GM08714 (cell line): ENCODE data around the gene GOLT1A.

Source experiments
- H3K4me3 ChIP-seq: fragments of 200-500 bp; sonication (Bioruptor generic); 2 replicates; pipeline ENCODE4 v1.5.1; 2014; ENCODE audit warnings: mild to moderate bottlenecking, low read length, inconsistent platforms
- ZNF274 ChIP-seq: IDR thresholded peaks from 2 replicates; pipeline ENCODE4 v1.6.1; 2012; ENCODE audit warnings: mild to moderate bottlenecking, low read depth, low read length

GOLT1A gene

DNA sequence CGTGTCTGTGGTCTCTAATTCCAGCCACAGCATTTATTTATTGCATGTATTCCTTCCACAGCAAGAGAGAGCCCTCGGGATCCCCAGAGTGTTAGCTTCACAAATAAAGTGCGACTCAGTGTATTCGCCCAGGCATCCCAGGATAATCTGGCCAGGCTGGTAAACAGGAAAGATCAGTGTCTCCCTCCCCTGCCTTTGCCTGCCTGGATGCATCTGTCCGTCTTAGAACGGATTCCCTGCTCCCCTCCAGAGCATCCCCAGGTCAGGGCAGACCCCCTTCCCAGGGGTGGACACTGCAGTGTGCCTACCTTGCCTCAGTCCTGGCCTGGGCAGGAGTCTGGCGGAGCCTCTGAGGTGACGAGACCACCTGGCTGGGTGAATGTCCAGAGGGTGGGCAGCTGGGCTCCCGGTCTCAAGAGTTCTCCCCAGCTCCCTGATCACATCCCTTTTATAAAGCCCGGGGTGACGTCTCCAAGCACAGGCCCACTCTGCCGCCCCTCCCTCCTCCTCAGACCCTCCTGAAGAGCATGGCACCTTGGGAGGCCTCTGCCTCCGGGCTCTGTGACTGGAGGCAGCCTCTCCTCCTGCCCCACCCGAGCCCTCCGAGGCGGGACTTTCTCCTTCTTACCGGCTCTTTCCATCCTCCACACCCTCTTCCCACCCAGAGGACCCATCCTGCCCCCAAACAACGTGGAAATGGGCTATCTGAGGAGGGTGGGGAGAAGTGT lies 17.6 kb downstream of the GOLT1A start, which contains the start of gene KISS1:
TSS of gene KISS1 (minus strand) at position 424 of the 728 bp plus-strand sequence. CDS start 3,615 bp downstream, outside the sequence.
- TF ChIP-seq ZNF274: no peak
- no peak within 1 kb of the TSS for H3K4me3 ChIP-seq

DNA sequence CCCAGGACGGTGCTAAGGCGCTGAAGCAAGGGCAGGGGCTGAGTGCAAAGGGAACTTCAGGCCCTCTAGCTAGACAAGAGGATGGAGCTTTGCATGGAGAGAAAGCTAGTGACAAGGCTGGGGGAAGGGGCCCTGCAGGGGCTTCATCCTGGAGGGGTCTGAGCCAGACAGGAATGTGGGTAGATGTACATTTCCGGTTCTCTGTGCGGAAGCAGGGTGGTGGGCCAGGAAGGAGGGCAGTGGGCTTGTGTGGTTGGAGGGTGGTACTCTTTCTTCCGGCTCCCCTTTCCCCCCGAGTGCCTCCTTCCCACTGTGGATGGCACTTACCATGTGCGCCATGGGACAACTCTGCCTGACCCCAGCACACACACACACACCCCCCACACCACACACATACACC lies 19.0 kb downstream of the GOLT1A start:
- TF ChIP-seq ZNF274: no peak
- no peak overlapping the region for H3K4me3 ChIP-seq

DNA sequence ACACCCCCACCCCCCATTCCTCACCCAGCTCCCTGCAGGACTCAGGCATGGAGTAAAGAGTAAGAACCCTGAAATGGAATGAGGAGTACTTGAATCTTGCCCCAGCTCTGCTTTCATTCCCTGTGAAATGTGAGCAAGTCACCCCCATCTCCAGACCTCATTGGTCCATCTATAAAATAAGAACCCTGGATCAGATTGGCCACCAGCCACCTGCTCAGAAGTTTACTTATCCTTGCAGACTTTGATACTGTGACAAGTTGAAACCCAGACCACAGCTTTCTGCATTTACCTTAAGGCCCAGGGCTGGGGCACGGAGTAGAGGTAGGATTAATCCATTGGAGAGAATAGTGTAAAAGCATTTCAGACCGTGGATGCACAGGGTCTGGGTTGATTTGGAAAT lies 19.7 kb downstream of the GOLT1A start:
- no peak overlapping the region for H3K4me3 ChIP-seq
- no peak for TF ChIP-seq ZNF274

GRCh38 chr1:204192589-204193352 lies 21.0 kb downstream of the GOLT1A start:
- no peak overlapping the region for H3K4me3 ChIP-seq
- TF ChIP-seq ZNF274: no peak

DNA sequence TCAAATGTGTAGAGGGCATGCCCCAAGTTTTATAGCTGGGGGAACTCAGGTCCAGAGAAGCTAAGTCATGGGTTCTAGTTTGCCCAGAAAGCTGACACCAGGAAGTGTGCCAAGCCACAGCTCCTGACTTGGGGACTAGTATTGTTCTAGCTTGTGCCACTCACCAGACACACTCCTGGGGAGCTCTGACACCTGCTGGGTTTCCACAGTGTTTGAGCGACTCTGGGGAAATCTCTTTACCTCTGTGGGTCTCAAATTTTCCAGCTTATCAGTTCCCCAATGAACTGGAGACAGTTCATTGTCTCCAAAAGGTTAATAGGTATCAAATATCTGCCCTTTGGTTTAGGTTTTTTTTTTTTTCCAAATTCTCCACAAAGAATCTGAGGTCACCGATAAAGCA lies 21.7 kb downstream of the GOLT1A start:
- H3K4me3 ChIP-seq: no peak overlapping the region
- TF ChIP-seq ZNF274: no peak

- no peak overlapping the region for H3K4me3 ChIP-seq
- TF ChIP-seq ZNF274: no peak
Measured at GRCh38 chr1:204191456-204191855, 22.3 kb downstream of the GOLT1A start.

GRCh38 chr1:204190212-204191211 lies 23.3 kb downstream of the GOLT1A start:
- TF ChIP-seq ZNF274: no peak
- no peak overlapping the region for H3K4me3 ChIP-seq

- TF ChIP-seq ZNF274: no peak
- no peak overlapping the region for H3K4me3 ChIP-seq
Measured at GRCh38 chr1:204188959-204189639, 24.7 kb downstream of the GOLT1A start.

DNA sequence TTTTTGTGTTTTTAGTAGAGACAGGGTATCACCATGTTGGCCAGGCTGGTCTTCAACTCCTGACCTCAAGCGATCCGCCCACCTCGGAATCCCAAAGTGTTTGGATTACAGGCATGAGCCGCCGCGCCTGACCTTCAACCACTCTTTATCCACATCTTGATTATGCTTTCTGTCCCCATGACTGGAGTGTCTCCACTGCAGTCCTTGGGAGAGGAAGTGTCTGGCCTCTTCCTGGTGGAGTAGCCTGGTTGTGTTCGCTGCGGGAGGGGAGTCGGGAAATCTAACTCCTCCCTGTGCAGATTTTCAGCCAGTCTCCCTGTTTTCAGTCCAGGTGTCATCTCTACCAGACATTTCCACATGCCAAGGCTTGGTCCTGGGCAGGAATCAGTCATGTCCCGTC lies 27.2 kb downstream of the GOLT1A start:
- TF ChIP-seq ZNF274: no peak
- H3K4me3 ChIP-seq: no peak overlapping the region

GRCh38 chr1:204181116-204181515 lies 32.7 kb downstream of the GOLT1A start:
- no peak overlapping the region for H3K4me3 ChIP-seq

DNA sequence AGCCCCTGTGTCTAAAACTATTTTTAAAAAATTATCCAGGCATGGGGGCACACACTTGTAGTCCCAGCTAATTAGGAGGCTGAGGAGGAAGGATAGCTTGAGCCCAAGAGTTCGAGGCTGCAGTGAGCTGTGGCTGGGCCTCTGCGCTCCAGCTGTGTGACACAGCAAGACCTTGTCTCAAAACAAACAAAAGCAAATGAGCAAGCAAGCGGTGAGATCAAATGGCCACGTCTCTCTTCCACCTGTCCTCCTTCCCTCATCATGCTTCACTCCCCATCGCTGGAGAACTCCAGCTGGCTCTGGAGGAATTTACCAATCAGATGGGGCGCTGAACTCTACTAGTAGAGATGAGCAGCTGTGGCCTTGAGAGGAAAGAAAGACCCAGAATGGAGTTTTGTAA lies 33.7 kb downstream of the GOLT1A start:
- no peak overlapping the region for H3K4me3 ChIP-seq
- TF ChIP-seq ZNF274: no peak

More at GRCh38 chr1:204181116-204181515, 32.7 kb downstream of the GOLT1A start:
- TF ChIP-seq ZNF274: no peak

DNA sequence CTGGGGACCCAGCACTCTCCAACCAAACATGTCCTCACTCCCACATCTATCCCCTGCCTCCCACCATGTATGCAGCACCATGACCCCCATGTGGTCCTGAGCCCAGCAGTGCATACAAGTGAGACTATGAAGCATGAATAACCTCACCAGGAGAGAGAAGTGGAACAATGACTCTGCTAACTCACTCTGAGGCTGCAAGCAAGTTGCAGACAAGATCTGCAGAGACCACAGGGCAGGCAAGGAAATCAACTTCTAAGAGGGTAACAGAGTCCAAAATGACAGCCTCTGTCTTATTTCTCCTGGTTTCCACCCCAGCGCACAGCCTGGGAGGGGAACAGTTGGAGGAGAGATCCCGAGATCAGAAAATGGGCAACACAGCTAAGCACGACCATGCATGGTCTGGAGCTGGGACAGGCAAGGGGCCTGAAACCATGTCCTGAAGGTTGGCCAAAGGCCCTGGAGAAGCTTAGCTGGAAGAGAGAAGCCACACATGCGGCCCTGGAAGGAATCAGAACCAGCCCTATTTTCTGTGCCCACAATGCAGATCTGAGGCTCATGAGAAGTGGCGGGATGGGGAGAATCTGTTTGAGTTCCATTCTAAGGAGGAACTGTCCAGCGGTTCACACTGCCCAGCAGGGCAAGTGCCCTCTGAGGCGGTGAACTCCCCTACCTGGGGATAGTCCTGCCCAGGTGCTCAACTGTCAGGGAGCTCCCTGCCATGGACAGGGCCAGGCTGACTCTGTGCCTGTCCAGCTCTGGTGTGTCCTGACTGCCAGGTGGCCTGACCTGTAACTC lies 35.1 kb downstream of the GOLT1A start:
- no peak for TF ChIP-seq ZNF274
- no peak overlapping the region for H3K4me3 ChIP-seq

GRCh38 chr1:204177133-204177532 lies 36.7 kb downstream of the GOLT1A start:
- TF ChIP-seq ZNF274: no peak
- H3K4me3 ChIP-seq: no peak overlapping the region
